Endodermal cell (in vitro differentiated cells): Measurements from ENCODE around the gene SALL3. TPM values are rescaled to one million over a fixed set of nuclear protein-coding genes. Genes with fewer than 3 reads are reported as not detected.

Experiments
- DNase-seq: peaks from one replicate; pipeline ENCODE4 v3.0.0-alpha.2; 2017
- H3K27ac ChIP-seq: 2 replicates; pipeline ENCODE4 v1.5.1; 2013; ENCODE audit warnings: mild to moderate bottlenecking, low read depth, low read length, moderate library complexity
- H3K27me3 ChIP-seq: 2 replicates; pipeline ENCODE4 v1.6.1; 2013; ENCODE audit warnings: mild to moderate bottlenecking, low read length, moderate library complexity; ENCODE audit not compliant: insufficient read depth, control insufficient read depth, poor library complexity, severe bottlenecking
- H3K36me3 ChIP-seq: 2 replicates; pipeline ENCODE4 v1.7.0; 2013; ENCODE audit warnings: mild to moderate bottlenecking, low read length, moderate library complexity; ENCODE audit not compliant: control insufficient read depth, insufficient read depth
- H3K4me1 ChIP-seq: one replicate; pipeline ENCODE4 v1.7.0; 2013; ENCODE audit warnings: low read length; ENCODE audit not compliant: control insufficient read depth, insufficient read depth
- H3K4me3 ChIP-seq: 2 replicates; pipeline ENCODE4 v1.5.1; 2013; ENCODE audit warnings: mild to moderate bottlenecking, low read length, moderate library complexity
- H3K9ac ChIP-seq: 2 replicates; pipeline ENCODE4 v1.6.1; 2013; ENCODE audit warnings: mild to moderate bottlenecking, low read length, moderate library complexity; ENCODE audit not compliant: poor library complexity, severe bottlenecking; ENCODE audit errors: extremely low read depth
- H3K9me3 ChIP-seq: 2 replicates; pipeline ENCODE4 v1.6.1; 2013; ENCODE audit warnings: mild to moderate bottlenecking, low read length, moderate library complexity; ENCODE audit not compliant: control insufficient read depth
- H3K27ac Mint-ChIP-seq: 2 replicates; pipeline ENCODE4 v1.8.0; 2020; ENCODE audit warnings: mixed read lengths
- H3K27me3 Mint-ChIP-seq: 2 replicates; pipeline ENCODE4 v1.8.0; 2021; ENCODE audit warnings: mild to moderate bottlenecking, mixed read lengths; ENCODE audit not compliant: insufficient read depth
- H3K36me3 Mint-ChIP-seq: 2 replicates; pipeline ENCODE4 v1.8.0; 2020; ENCODE audit warnings: low read depth, mixed read lengths
- H3K4me1 Mint-ChIP-seq: 2 replicates; pipeline ENCODE4 v1.8.0; 2020; ENCODE audit warnings: mixed read lengths
- H3K4me3 Mint-ChIP-seq: 2 replicates; pipeline ENCODE4 v1.8.0; 2020; ENCODE audit warnings: mild to moderate bottlenecking, moderate library complexity, mixed read lengths
- H3K9me3 Mint-ChIP-seq: 2 replicates; pipeline ENCODE4 v1.8.0; 2020; ENCODE audit warnings: mild to moderate bottlenecking, mixed read lengths
- CTCF ChIP-seq: fragments of 200-600 bp; sonication (generic); conservative IDR thresholded peaks from 2 replicates; pipeline ENCODE4 v1.5.0; 2021; ENCODE audit warnings: antibody characterized with exemption, mild to moderate bottlenecking
- WGBS, 2 experiments: methylation state at CpG; one replicate each; pipeline versions ENCODE4 v1.1.5 to v1.1.7; 2013; ENCODE audit warnings: missing lambda C conversion rate in 2 of 2, mixed read lengths in 1 of 2; ENCODE audit not compliant: insufficient coverage in 1 of 2, insufficient read length in 1 of 2; 5-methylcytosine and 5-hydroxymethylcytosine counted together
- total RNA-seq, 2 donors: library from RNA; stranded (reverse); fragmentation: NEBNext Ultra II Directional in 1 of 2; extraction: Animal tissue kit (Norgen Biotek cat#: 25700) in 1 of 2; gene quantifications; 2 replicates in 1 of 2; 3 replicates in 1 of 2; pipeline ENCODE4 v1.2.1, GENCODE V29; 2021

Gene SALL3
- total RNA-seq, 2 donors from 2014 or later: 9.5 to 36.4 TPM

- Mint-ChIP-seq H3K9me3 (no peaks in the 10 kb centered on the region), H3K4me3 (no peak overlapping the region), H3K27me3 (no peaks in the 10 kb centered on the region), H3K36me3 (no peaks in the 10 kb centered on the region), H3K4me1 (no peaks in the 10 kb centered on the region), H3K27ac (no peak overlapping the region)
- Histone ChIP-seq H3K27me3 (no peaks in the 10 kb centered on the region), H3K36me3 (no peaks in the 10 kb centered on the region), H3K9me3 (no peaks in the 10 kb centered on the region), H3K4me3 (no peak overlapping the region), H3K9ac (no peak overlapping the region), H3K4me1 (no peaks in the 10 kb centered on the region), H3K27ac (no peak overlapping the region)
- no peak for DNase-seq
- 89 to 100% methylated on average over 1 to 3 of the region's 3 CpGs for WGBS, 2 experiments
- TF ChIP-seq CTCF: no peak
Observed at GRCh38 chr18:79049506-79049905, 69.9 kb downstream of the SALL3 start.

Other genes starting within 250 kb of the SALL3 start
- gene ATP9B, start 89.6 kb downstream of the SALL3 start, total RNA-seq: 10 to 100 TPM; 29.1 to 38.1 TPM